ENCODE measurements around the gene ZNF584.

Gene ZNF584
- long read RNA-seq, partial matches to known transcripts, result 1 of 147 reads
- long read RNA-seq, other reads (novel, unspliced or antisense), result 137 of 147 reads

- peak; percentile 92 to 98 for DNase-seq (ENCODE audit: low read depth in 1 of 2, low spot score in 1 of 2)
- peak within 1 kb of the TSS; percentile 83 for H3K4me3 ChIP-seq (replicated peaks; ENCODE audit: insufficient read depth, low read length)
- no peak for TF ChIP-seq CTCF (IDR thresholded peaks at IDR 0.05; ENCODE audit: insufficient read depth, low read length)
- TF ChIP-seq, protein P1, sequence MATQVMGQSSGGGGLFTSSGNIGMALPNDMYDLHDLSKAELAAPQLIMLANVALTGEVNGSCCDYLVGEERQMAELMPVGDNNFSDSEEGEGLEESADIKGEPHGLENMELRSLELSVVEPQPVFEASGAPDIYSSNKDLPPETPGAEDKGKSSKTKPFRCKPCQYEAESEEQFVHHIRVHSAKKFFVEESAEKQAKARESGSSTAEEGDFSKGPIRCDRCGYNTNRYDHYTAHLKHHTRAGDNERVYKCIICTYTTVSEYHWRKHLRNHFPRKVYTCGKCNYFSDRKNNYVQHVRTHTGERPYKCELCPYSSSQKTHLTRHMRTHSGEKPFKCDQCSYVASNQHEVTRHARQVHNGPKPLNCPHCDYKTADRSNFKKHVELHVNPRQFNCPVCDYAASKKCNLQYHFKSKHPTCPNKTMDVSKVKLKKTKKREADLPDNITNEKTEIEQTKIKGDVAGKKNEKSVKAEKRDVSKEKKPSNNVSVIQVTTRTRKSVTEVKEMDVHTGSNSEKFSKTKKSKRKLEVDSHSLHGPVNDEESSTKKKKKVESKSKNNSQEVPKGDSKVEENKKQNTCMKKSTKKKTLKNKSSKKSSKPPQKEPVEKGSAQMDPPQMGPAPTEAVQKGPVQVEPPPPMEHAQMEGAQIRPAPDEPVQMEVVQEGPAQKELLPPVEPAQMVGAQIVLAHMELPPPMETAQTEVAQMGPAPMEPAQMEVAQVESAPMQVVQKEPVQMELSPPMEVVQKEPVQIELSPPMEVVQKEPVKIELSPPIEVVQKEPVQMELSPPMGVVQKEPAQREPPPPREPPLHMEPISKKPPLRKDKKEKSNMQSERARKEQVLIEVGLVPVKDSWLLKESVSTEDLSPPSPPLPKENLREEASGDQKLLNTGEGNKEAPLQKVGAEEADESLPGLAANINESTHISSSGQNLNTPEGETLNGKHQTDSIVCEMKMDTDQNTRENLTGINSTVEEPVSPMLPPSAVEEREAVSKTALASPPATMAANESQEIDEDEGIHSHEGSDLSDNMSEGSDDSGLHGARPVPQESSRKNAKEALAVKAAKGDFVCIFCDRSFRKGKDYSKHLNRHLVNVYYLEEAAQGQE (IDR thresholded peaks at IDR 0.05; ENCODE audit: insufficient replicate concordance, low read depth), result peak; percentile 43
- TF ChIP-seq GABPA (IDR thresholded peaks at IDR 0.05; ENCODE audit: low read depth), result peak; percentile 71
- TF ChIP-seq SPI1 (IDR thresholded peaks at IDR 0.05; ENCODE audit: borderline replicate concordance, low read depth), result no peak
- 0 out of 2 replicates have a peak, but pooled peaks have one; percentile 79 for TF ChIP-seq POLR2AphosphoS5 (IDR thresholded peaks at IDR 0.05; ENCODE audit: low read depth)
- H3K27me3 ChIP-seq (ENCODE audit: insufficient read depth, poor library complexity, severe bottlenecking), result no peaks in the 10 kb centered on the region
- peak within 1 kb of the TSS; percentile 93 for H3K27ac ChIP-seq (replicated peaks)
Observed at GRCh38 chr19:58408152-58409009, at the start of gene ZNF584. ZNF584 (plus strand) TSS chr19:58408649; CDS start chr19:58409148, 499 bp downstream.

- TF ChIP-seq, protein P1 (IDR thresholded peaks at IDR 0.05; ENCODE audit: insufficient replicate concordance, low read depth), result no peak
- TF ChIP-seq CTCF (IDR thresholded peaks at IDR 0.05; ENCODE audit: insufficient read depth, low read length) (no peak), POLR2AphosphoS5 (IDR thresholded peaks at IDR 0.05; ENCODE audit: low read depth) (no peak; the same call in 1 of the 2 replicates), GABPA (IDR thresholded peaks at IDR 0.05; ENCODE audit: low read depth) (no peak), SPI1 (IDR thresholded peaks at IDR 0.05; ENCODE audit: borderline replicate concordance, low read depth) (no peak)
- DNase-seq (ENCODE audit: low read depth in 1 of 2, low spot score in 1 of 2), result peak; percentile 56 to 58
- H3K27me3 ChIP-seq (ENCODE audit: insufficient read depth, poor library complexity, severe bottlenecking), result no peaks in the 10 kb centered on the region
- H3K4me3 ChIP-seq (replicated peaks; ENCODE audit: insufficient read depth, low read length), result peak overlapping the region; percentile 71
- H3K27ac ChIP-seq (replicated peaks), result peak overlapping the region; percentile 91
Observed at GRCh38 chr19:58361900-58362271, 46.6 kb upstream of the ZNF584 start.

GRCh38 chr19:58362272-58362994, 46.0 kb upstream of the ZNF584 start, which contains the start of gene ZNF497:
ZNF497 (minus strand) TSS chr19:58362751; CDS start chr19:58357635, 5,116 bp downstream.
- DNase-seq (ENCODE audit: low read depth in 1 of 2, low spot score in 1 of 2), result peak; percentile 94 to 97
- Histone ChIP-seq H3K27ac (replicated peaks) (peak within 1 kb of the TSS; percentile 91), H3K27me3 (ENCODE audit: insufficient read depth, poor library complexity, severe bottlenecking) (no peaks in the 10 kb centered on the region), H3K4me3 (replicated peaks; ENCODE audit: insufficient read depth, low read length) (peak within 1 kb of the TSS; percentile 71)
- TF ChIP-seq POLR2AphosphoS5 (IDR thresholded peaks at IDR 0.05; ENCODE audit: low read depth) (peak; percentile 82), CTCF (IDR thresholded peaks at IDR 0.05; ENCODE audit: insufficient read depth, low read length) (no peak), SPI1 (IDR thresholded peaks at IDR 0.05; ENCODE audit: borderline replicate concordance, low read depth) (no peak), GABPA (IDR thresholded peaks at IDR 0.05; ENCODE audit: low read depth) (peak; percentile 90)
- TF ChIP-seq, protein P1 (IDR thresholded peaks at IDR 0.05; ENCODE audit: insufficient replicate concordance, low read depth), result peak; percentile 73
